ENCODE data around the gene LSM10.

DNA sequence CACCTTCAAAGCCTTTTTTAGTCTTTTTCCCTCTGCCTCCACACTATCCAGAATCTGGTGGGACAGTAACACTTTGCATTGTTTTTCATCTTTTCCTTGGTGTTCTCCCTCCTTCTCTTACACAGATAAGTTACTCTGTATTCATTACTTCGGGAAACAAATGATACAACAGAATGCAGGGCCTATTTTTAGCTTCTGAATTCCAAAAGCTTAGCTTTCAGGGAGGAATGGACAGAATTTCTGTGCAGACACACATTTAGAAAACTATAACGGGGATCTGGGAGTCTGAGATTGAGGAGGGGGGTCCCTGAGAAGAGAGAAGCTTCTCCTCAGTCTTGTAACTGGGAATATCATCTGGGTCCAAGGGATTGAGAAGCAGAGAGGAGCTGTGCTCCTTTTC is 8.4 kb downstream of the LSM10 start:
- TF ChIP-seq, protein P1, sequence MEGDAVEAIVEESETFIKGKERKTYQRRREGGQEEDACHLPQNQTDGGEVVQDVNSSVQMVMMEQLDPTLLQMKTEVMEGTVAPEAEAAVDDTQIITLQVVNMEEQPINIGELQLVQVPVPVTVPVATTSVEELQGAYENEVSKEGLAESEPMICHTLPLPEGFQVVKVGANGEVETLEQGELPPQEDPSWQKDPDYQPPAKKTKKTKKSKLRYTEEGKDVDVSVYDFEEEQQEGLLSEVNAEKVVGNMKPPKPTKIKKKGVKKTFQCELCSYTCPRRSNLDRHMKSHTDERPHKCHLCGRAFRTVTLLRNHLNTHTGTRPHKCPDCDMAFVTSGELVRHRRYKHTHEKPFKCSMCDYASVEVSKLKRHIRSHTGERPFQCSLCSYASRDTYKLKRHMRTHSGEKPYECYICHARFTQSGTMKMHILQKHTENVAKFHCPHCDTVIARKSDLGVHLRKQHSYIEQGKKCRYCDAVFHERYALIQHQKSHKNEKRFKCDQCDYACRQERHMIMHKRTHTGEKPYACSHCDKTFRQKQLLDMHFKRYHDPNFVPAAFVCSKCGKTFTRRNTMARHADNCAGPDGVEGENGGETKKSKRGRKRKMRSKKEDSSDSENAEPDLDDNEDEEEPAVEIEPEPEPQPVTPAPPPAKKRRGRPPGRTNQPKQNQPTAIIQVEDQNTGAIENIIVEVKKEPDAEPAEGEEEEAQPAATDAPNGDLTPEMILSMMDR (IDR thresholded peaks at IDR 0.05), result no peak
- no peak for TF ChIP-seq POLR2A (IDR thresholded peaks at IDR 0.05)

Measured in heart left ventricle (tissue), 13 donors.